C4-2B (cell line): Measurements from ENCODE around the gene TCF7L1.

ENCODE experiments used
- CTCF ChIP-seq: fragments of 450-650 bp; conservative IDR thresholded peaks from 2 replicates; pipeline ENCODE4 v1.5.1; 2017; ENCODE audit warnings: mild to moderate bottlenecking
- ZFX ChIP-seq: fragments of 450-650 bp; IDR thresholded peaks from 2 replicates; pipeline ENCODE4 v1.6.1; 2017

- TF ChIP-seq CTCF, result no peak
- no peak for TF ChIP-seq ZFX
Observed at GRCh38 chr2:85245891-85246290, 112.7 kb downstream of the TCF7L1 start.
